Measurements from ENCODE around the gene RENBP.
"Not testable (repeated sequence)": the region's sequence is repeated elsewhere in the genome, so short reads cannot be mapped to it uniquely, and the experiment has no call there.

The RENBP gene

DNA sequence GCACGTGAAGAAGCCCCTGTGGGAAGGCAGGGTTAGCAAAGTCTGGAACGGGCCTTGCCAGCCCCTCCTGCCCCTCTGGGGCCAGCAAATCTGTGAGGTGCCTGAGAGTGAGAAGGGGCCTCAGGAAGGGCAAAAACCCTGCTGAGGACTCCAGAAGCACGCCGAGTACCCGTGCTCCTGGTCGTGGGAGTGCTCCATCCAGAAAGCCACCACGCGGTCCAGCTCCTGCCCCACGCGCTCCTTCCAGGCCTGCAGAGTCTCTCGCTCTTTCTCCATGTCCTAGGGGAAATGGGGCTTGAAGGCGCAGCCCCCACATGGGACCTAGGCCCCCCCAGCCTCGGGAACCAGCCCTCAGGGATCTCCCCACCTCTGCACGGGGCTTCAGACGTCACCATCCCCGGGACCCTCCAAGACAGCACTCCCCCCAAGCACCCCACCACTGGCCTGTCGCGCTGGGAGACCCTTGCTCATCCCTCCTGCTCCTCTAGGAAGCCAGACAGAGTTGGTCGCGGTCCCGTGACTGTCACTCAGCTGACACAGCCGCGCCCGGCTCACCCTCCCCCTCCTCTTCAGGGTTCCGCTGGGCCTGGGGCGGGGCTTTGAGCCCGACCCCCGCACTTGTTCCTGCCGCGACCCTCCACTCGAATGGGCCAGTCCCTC, at the start of gene RENBP:
Gene RENBP (minus strand): TSS at position 504 of the 660 bp plus-strand sequence. CDS start 33 bp downstream, at position 471.
- DNase-seq, result peak; percentile 2

GRCh38 chrX:153993978-153994377, 49.5 kb upstream of the RENBP start:
- DNase-seq, result no peak

- DNase-seq, result no peak
Observed at GRCh38 chrX:153993079-153993478, 48.6 kb upstream of the RENBP start.

DNA sequence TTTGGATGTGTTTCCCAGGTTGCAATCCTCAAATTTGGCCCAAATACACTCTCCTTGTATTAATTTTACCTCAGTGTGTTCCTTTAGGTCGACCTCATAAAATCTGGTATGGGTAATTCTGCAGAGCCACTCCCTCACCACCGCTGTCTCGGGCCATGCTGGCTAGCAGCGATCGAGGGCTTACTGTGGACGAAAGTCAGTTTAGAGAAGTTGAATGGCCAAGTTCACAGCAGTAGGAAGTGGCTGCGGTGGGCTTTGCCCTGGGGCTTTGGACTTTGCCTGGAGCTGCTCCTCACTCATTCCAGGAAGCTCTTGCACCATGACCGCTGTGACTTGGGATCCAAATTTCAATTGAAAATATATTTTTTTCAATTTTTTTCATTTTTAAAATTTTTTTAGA, 47.7 kb upstream of the RENBP start:
- no peak for DNase-seq

DNA sequence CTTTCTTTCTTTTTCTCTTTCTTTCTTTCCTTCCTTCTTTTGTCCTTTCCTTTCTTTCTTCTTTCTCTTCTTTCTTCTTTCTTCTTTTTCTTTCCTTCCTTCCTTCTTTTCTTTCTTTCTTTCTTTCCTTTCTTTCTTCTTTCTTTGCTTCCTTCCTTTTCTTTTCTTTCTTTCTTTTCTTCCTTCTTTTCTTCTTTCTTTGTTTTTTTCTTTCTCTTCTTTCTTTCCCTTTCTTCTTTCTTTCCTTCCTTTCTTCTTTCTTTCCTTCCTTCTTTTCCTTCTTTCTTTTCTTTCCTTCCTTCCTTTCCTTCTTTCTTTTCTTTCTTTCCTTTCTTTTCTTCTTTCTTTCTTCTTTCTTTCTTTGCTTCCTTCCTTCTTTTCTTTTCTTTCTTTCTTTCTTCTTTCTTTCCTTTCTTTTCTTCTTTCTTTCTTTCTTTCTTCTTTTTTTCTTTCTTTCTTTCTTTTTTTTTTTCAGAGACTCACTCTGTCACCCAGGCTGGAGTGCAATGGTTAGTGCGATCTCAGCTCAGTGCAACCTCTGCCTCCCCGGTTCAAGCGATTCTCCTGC, 46.7 kb upstream of the RENBP start:
- DNase-seq, result no peak

DNA sequence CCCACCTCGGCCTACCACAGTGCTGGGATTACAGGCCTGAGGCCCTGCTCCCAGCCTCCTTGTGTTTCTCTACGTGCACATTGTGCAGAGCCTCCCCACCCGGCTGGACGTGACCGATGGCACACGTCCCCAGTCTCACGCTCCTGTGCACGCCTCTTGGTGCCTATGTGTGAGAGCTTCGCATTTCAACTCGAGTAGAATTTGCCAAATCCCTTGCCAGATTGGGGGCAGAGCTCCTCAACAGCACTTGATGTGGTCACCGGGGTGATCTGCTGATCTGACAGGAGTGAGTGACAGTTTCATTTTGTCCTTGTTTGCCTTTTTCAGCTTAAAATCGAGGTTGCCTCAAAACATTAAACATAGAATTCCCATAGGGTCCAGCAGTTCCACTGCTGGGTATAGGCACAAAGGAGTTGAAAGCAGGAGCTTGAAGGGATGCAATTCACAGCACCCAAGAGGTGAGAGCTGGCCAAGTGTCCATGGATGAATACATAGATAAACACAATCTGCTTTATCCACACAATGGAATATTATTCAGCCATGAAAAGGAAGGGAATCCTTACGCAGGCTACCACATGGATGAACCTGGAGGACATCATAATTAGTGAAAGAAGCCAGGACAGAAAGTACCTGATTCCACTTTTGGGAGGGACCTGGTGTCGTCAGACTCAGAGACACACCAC, 45.7 kb upstream of the RENBP start:
- no peak for DNase-seq

DNA sequence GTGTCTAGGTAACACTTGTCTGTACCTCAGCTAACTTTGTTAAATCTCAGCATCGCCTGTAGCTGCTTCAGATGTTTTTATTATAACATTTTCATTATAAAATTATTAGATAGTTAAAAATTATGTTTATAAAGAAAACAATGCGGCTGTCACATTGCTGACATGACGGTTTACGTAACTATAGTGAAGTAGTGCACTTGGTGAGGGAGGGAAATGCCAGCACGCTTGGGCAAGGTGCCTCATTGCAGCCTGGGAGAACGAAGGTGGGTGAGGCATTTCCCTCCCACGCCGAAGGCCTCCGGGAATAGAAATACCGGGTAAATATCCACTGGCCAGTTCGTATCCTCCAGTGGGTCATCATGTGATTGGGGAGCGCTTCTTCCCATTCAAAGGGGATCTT, 44.0 kb upstream of the RENBP start:
- DNase-seq, result no peak

GRCh38 chrX:153984351-153985178, 40.1 kb upstream of the RENBP start:
- no peak for DNase-seq

DNA sequence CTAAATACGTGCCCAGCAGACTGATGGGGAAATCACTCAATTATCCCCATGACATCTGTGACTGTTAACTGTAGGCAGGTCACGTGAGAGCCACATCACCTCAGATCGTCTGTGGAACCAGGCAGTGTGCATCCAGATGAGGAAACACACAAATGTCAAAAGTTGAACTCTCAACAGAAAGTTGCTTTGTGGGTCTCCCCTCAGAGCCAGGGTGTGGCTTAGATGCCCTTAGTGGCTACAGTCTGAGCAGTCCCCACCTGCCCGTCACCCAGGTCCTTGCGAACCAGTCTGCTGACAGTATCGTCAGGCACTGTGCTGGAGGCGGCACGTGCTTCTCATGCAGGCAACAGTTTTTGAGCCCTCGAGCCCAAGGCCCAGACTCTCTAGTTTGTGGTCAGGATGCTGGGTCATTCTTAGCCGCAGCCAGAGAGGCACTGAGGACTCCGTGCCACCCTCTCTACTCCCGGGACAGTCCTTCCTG, 38.9 kb upstream of the RENBP start:
- DNase-seq, result no peak

GRCh38 chrX:153981771-153982533, 37.5 kb upstream of the RENBP start:
- DNase-seq, result no peak

DNA sequence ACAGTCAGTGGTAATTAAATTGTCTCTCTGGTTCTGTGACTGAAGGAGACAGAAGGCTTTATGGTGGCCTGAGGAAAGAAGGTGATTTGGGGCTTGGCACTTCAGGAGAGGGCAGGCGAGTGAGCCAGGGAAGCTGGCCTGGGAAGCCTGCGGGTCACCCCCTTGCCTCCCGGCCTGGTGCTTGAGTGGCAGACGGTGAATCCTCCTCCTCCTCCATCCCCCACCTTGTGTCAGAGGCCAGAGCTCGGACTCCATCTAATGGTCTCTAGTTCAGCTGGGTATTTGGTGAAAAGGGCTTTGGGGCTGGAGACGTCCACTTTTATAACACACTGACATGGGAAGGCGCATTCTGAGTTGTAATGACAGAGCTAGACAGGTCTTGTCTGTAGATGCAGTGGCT, 36.8 kb upstream of the RENBP start:
- DNase-seq, result no peak

GRCh38 chrX:153980394-153980793, 36.0 kb upstream of the RENBP start:
- not testable (repeated sequence) for DNase-seq

DNA sequence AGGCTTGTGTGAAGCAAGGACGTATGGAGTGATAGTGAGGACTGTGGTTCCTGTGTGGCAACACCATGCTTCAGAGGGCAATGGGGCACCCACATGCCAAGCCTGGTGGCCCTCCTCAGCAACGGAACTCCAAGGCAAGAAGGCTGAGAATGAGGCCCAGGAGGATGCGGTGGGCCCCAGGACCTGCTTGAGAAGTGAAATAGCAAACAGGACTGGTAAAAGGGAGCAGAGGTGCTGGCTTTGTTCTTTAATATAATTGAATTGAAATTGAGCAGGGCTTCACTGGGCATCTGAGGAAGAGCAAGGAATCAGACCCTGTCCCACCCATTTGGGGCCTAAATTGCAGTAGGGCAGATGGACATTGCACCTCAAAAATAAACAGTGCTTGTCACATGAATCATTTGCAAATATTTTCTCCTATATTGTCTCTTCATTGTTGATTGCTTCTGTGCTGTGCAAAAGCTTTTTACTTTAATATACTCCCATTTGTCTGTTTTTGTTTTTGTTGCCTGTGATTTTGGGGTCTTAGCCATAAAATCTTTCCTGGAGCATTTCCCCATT, 30.4 kb upstream of the RENBP start:
- no peak for DNase-seq

GRCh38 chrX:153974003-153974725, 29.7 kb upstream of the RENBP start:
- DNase-seq, result no peak

GRCh38 chrX:153973127-153974002, 28.9 kb upstream of the RENBP start:
- DNase-seq, result no peak

- peak; percentile 94 for DNase-seq
Observed at GRCh38 chrX:153972368-153973126, 28.1 kb upstream of the RENBP start, which contains the start of gene TMEM187. TSS of gene TMEM187 (plus strand) at chrX:153972754. CDS start at chrX:153982063, 9,309 bp downstream.

- DNase-seq, result peak; percentile 92
Observed at GRCh38 chrX:153971450-153972367, 27.3 kb upstream of the RENBP start, which contains the start of gene HCFC1. TSS of gene HCFC1 (minus strand) at chrX:153971818. CDS start at chrX:153970840, 978 bp downstream.

DNA sequence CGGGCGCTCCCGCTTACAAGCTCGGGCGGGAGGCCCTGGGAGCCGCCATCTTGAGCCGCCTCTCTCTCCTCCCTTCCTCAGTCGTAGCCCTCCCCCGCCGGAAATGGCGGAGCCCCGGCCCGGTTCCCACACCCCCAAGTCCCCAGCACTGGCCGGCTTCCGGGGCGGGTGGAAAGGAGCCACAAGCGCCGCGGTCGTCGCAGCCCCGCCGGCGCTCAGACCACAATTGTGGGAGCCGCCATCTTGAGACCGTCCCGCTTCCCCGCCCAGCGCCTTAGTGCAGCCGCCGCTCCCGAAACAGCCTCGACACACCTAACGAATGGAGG, 26.6 kb upstream of the RENBP start:
- DNase-seq, result peak; percentile 84
